Medulla oblongata (tissue), 1 donor: ENCODE data around the gene ABHD12.

ENCODE experiments used
- DNase-seq: peaks from one replicate; pipeline ENCODE4 v3.0.0-alpha.2; 2015; ENCODE audit errors: extremely low spot score

Gene ABHD12

GRCh38 chr20:25258828-25259227 lies 131.8 kb downstream of the ABHD12 start:
- DNase-seq, result no peak

GRCh38 chr20:25258476-25258805 lies 132.2 kb downstream of the ABHD12 start:
- DNase-seq, result no peak

- no peak for DNase-seq
These were observed 132.7 kb downstream of the ABHD12 start for GRCh38 chr20:25257756-25258475.

GRCh38 chr20:25257130-25257529 lies 133.5 kb downstream of the ABHD12 start:
- DNase-seq, result no peak

- no peak for DNase-seq
These were observed 134.3 kb downstream of the ABHD12 start for GRCh38 chr20:25256226-25256859.

GRCh38 chr20:25254986-25255680 lies 135.5 kb downstream of the ABHD12 start:
- DNase-seq, result peak; percentile 91

- peak; percentile 66 for DNase-seq
These were observed 136.1 kb downstream of the ABHD12 start for GRCh38 chr20:25254571-25254970.

GRCh38 chr20:25253606-25254275 lies 136.9 kb downstream of the ABHD12 start:
- no peak for DNase-seq

GRCh38 chr20:25252686-25253421 lies 137.8 kb downstream of the ABHD12 start:
- no peak for DNase-seq

GRCh38 chr20:25252230-25252651 lies 138.4 kb downstream of the ABHD12 start:
- no peak for DNase-seq

GRCh38 chr20:25251558-25251957 lies 139.1 kb downstream of the ABHD12 start:
- DNase-seq, result peak; percentile 72

- DNase-seq, result peak; percentile 27
These were observed 139.6 kb downstream of the ABHD12 start for GRCh38 chr20:25251019-25251418.

- peak; percentile 46 for DNase-seq
These were observed 140.1 kb downstream of the ABHD12 start for GRCh38 chr20:25250508-25250907.
